HG02885 (cell line): ENCODE results near the gene CDKAL1.
"Not testable (repeated sequence)": the region's sequence is repeated elsewhere in the genome, so short reads cannot be mapped to it uniquely, and the experiment has no call there.

Experiments used
- ATAC-seq: cut with Tn5 transposase; IDR thresholded peaks from one replicate; pipeline ENCODE4 v1.9.1; 2021; ENCODE audit warnings: mild to moderate bottlenecking; ENCODE audit not compliant: unreplicated experiment, poor library complexity

CDKAL1 gene

GRCh38 chr6:20584100-20584731 lies 50.0 kb downstream of the CDKAL1 start:
- ATAC-seq = no peak

DNA sequence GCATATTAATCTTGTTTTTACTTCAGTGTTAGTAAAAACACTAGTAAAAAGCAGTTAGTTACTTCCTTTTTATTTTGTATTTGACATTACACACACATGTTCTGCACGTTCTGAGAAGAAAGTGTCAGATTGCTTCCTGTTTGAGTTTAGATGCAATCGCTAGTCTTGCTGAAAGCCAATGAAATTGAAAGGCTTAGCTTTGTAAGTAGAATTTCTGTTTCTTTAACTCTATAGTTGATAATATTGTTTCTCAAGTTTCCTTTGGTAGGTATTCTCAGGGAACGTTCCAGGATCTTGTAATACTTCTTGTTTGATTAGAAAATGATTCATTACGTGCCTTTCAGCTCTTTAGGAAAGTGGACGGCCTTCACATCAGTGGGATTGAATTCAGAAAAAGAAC lies 55.0 kb downstream of the CDKAL1 start:
- ATAC-seq = no peak

DNA sequence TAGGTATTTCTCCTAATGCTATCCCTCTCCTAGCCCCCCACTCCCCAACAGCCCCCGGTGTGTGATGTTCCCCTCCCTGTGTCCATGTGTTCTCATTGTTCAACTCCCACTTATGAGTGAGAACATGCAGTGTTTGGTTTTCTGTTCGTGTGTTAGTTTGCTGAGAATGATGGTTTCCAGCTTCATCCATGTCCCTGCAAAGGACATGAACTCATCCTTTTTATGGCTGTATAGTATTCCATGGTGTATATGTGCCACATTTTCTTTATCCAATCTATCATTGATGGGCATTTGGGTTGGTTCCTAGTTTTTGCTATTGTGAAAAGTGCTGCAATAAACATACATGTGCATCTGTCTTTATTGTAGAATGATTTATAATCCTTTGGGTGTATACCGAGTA lies 56.2 kb downstream of the CDKAL1 start:
- not testable (repeated sequence) for ATAC-seq

DNA sequence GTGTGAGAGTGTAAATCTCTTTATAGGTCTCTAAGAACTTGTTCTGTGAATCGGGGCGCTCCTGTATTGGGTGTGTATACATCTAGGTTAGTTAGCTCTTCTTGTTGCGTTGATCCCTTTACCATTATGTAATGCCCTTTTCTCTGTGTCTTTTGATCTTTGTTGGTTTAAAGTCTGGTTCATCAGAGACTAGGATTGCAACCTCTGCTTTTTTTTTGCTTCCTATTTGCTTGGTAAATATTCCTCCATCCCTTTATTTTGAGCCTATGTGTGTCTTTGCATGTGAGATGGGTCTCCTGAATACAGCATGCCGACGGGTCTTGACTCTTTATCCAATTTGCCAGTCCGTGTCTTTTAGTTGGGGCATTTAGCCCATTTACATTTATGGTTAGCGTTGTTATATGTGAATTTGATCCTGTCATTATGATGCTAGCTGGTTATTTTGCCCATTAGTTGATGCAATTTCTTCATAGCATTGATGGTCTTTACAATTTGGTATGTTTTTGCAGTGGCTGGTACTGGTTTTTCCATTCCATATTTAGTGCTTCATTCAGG lies 60.1 kb downstream of the CDKAL1 start:
- not testable (repeated sequence) for ATAC-seq

DNA sequence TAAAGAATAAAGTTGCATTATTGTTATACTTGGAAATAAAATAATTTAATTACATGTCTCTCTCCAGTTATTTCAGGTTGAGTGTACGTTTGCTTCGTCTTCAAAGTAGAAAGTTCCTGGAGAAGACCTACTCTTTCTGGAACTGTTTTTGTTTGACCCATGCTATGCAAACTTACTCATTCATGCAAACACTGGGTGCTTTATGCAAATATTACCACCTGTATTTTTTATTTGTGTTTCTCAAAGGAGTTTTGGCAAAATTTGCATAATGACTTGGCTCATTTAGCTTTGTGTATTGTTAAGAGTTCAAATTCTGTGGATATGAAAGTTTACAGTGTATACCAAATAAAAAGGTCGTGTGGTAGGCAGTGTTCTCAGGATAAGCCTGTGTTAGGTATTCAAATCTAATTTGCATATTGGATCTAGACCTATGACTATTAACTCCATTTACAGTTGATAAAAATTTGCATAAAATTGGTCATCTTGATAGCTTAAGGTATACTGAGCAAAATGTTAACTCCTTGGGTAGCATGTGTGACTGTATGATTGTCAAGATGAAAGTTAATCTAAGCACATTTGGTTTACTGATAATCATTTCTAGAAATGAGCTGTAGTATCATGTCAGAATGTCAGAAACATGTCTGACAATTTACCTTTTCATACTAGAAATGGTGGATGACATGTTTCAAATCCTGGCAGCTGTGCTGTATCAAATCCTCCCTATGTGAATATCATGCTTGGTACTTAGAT lies 65.2 kb downstream of the CDKAL1 start:
- peak; percentile 51 for ATAC-seq

DNA sequence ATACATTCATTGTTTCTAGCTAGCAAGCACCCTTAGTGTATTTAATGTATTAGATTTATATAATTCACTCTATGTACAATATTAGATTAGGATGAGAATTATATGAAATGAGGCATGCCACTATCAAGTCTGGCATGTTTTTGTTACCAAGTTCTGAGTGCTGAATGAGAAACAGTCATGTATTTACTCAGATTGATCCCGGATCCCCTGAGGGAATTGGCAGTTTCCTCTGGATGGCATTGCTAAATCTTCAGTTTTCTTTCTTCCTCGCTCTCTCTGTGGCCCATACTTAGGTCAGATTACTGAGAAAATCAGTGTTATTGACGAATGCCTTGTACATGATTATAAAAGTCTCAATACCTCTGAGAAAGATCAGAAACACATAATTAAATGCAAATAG lies 66.6 kb downstream of the CDKAL1 start:
- ATAC-seq = no peak

GRCh38 chr6:20604159-20604558 lies 69.9 kb downstream of the CDKAL1 start:
- no peak for ATAC-seq

GRCh38 chr6:20605061-20605460 lies 70.8 kb downstream of the CDKAL1 start:
- no peak for ATAC-seq

DNA sequence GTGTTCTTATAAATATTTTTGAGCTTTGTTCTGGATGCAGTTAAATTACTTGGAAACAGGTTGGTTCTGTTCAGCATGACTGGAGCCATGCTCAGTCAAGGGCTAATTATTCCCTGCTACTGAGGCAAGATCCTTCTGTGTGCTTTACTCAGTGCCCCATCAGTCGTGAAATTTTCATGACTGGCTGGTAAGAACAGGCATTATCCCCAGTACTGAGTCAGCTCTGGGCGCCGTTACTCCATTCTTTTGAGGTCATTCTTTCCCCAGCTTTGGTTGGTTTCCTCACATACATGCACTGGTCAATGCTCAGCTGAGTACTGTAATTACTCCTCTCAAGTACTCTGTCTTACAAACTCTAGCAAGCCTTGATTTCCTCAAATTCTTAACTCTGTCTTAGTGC lies 71.3 kb downstream of the CDKAL1 start:
- ATAC-seq = no peak

- no peak for ATAC-seq
Observed at GRCh38 chr6:20606831-20607230, 72.6 kb downstream of the CDKAL1 start.

GRCh38 chr6:20608356-20608755 lies 74.1 kb downstream of the CDKAL1 start:
- no peak for ATAC-seq

DNA sequence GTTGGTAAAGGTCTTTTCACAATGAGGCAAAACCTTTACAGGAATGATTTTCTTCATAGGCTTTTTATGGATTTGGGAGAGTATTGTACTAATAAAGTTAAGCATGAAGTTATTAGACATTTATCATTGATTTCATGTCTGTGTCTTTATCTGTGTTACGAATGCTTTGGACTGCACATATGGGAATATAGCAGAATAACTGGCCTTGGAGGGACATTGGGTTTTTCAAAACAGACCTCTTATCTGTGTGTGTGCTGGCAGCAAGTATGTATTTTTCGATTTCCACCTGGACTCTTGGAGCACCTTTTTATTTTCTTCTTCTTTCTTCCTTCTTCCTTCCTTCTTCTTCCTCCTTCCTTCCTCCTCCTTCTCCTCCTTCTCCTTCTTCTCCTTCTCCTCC lies 74.6 kb downstream of the CDKAL1 start:
- ATAC-seq = no peak

DNA sequence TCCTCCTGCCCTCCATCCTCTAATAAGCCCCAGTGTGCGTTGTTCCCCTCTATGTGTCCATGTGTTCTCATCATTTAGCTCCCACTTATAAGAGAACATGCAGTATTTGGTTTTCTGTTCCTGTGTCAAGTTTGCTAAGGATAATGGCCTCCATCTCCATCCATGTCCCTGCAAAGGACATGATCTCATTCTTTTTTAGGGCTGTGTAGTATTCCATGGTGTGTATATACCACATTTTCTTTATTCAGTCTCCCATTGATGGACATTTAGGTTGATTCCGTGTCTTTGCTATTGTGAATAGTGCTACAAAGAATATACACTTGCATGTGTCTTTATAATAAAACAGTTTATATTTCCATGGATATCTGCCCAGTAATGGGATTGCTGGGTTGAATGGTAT lies 75.7 kb downstream of the CDKAL1 start:
- not testable (repeated sequence) for ATAC-seq

DNA sequence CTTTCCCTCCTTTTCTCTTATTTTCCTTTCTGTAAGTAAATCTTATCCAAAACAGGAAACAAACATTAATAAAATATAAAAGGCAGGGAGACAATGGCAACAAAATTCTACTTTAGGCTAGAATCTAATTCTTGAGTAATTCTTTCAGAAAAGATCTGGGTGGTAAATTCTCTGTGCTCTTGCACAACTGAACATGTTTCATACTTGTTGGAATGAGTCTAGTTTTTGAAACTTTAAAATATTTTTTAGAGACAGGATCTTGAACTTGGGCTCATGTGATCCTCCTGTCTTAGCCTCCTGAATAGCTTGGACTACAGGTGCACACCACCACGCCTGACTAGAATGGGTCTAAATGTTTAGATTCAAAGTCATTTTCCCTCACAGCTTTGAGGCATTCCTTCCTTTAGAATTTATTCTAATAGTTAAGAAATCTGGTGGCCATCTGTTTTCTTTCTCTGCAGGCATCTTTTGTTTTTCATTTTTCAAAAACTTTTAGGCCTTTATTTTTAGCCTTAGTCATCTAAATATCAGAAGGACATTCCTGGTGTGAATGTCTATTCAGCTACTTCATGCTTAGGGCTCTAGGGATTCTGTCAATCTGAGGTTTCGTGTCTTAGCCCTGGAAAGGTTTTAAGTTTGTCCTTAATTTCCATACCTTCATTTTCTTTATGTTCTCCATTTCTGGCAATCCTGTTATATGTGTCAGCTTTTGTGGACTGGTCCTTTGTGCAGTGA lies 76.5 kb downstream of the CDKAL1 start:
- no peak for ATAC-seq

- ATAC-seq = not testable (repeated sequence)
Observed at GRCh38 chr6:20617537-20617936, 83.3 kb downstream of the CDKAL1 start.

GRCh38 chr6:20620043-20620442 lies 85.8 kb downstream of the CDKAL1 start:
- no peak for ATAC-seq

- no peak for ATAC-seq
Observed at GRCh38 chr6:20623761-20624160, 89.5 kb downstream of the CDKAL1 start.

DNA sequence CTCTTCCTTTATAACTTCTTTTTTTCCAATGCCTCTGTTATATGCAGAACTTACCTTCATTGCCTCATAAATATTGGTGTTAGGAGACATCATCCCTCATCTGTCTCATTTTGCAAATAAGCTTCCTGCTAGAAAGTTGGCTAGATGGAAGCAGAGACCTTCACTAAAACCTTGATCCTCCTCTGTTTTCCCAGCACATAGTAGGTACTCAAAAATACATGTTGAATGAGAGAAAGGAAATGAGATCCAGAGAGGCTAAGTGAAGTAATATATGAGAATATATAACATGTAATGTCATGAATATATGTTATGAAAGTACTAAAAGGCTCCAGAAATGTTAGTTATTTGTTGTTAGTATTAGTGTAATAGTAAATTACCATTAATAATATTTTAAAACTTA lies 91.9 kb downstream of the CDKAL1 start:
- no peak for ATAC-seq

DNA sequence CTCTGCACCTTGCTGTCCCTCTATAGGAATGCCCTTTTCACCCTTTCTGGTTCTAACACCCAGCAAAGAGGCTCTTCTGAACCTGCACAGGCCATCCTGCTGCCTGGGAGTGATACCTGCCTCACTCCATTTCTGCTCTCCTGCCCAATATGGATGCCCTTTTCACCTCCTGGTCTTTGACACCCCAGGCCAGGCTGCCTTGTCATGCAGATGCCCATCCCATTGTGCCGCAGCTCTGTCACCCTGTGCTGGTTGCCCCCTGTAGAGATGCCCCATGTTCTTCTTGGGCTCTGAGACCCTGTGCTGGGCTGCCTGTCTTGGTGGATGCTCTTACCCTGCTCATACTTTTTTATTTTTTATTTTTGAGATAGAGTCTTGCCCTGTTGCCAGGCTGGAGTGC lies 95.3 kb downstream of the CDKAL1 start:
- ATAC-seq = no peak

DNA sequence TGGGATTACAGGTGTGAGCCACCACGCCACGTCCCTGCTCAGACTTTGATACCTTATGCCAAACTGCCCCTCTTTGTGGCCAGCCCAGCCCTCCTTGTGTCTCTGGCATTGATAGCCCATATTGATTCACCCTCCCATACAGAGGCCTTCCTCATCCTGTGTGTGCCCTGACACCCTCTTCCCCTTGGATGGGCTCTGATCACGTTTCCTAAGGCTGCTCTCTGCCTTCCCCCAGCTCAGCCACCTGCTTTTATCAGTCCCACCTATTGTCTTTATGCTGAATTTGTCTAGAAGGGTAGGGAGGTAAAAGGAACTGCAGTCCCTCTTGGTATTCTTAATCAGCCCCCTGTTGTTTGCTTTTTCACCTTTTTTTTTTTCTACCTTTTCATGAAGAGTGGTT lies 95.9 kb downstream of the CDKAL1 start:
- no peak for ATAC-seq
